GM19438 (cell line): ENCODE results near the gene ARV1.
"Not testable (repeated sequence)": the region's sequence is repeated elsewhere in the genome, so short reads cannot be mapped to it uniquely, and the experiment has no call there.

ENCODE experiments used
- ATAC-seq: cut with Tn5 transposase; IDR thresholded peaks from one replicate; pipeline ENCODE4 v1.9.1; 2021; ENCODE audit warnings: low read depth; ENCODE audit not compliant: unreplicated experiment

The ARV1 gene

GRCh38 chr1:230976360-230976759 is 2.5 kb upstream of the ARV1 start:
- no peak for ATAC-seq

GRCh38 chr1:230976825-230977747 is 1.8 kb upstream of the ARV1 start:
- ATAC-seq = no peak

GRCh38 chr1:230977761-230978490 is 968 bp upstream of the ARV1 start:
- peak; percentile 12 for ATAC-seq

GRCh38 chr1:230979389-230979716 is 459 bp downstream of the ARV1 start:
- no peak for ATAC-seq

DNA sequence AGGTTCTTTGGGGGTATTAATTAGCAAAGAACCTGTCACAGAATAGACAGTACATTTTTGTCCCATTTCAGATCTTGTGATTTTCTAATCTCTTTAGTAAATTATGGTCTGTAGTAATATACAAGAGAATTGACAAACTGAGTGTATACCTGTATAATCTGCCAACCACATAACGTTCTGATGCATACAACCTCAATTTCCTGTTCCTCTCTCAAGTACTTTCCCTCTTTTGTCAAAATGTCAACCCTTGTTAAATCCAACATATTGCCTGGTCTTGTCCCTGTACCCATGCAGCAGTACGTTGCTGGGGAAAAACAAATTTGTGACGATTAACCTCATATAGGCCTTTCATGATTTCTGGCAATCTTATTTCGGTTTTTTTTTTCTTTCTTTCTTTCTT is 1.1 kb downstream of the ARV1 start:
- ATAC-seq = no peak

DNA sequence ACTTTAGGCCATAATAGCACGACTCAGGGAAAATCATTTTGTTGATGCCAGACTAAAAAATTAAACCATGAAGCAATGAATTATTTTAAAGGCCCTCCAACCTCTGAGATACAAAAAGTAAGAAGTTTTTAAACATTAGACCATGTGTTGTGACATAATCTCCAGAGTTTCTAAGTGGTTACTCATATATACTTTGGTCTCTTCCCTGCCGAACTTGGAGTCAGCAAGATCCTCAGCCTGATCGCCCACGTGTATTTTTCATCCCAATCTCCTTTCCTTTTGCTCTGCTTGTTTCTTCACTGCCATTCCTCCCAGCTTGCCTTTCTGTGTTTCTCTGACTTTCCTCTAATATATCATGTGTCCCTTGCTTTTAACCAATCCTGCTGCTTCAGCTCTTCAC is 3.8 kb downstream of the ARV1 start:
- ATAC-seq = no peak

DNA sequence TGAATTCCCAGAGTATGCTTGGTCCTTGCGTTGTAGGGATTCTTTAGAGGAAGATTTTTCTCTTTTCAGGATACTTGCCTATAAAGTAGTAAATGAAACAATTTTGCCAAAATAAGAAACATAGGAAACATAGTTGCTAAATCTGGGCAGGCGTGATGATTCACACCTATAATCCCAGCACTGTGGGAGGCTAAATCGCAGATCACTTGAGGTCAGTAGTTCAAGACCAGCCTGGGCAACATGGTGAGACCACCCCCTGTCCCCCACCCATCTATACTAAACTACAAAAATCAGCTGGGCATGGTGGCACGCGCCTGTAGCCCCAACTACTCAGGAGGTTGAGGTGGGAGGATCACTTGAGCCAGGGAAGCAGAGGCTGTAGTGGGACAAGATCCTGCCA is 4.9 kb downstream of the ARV1 start:
- no peak for ATAC-seq

DNA sequence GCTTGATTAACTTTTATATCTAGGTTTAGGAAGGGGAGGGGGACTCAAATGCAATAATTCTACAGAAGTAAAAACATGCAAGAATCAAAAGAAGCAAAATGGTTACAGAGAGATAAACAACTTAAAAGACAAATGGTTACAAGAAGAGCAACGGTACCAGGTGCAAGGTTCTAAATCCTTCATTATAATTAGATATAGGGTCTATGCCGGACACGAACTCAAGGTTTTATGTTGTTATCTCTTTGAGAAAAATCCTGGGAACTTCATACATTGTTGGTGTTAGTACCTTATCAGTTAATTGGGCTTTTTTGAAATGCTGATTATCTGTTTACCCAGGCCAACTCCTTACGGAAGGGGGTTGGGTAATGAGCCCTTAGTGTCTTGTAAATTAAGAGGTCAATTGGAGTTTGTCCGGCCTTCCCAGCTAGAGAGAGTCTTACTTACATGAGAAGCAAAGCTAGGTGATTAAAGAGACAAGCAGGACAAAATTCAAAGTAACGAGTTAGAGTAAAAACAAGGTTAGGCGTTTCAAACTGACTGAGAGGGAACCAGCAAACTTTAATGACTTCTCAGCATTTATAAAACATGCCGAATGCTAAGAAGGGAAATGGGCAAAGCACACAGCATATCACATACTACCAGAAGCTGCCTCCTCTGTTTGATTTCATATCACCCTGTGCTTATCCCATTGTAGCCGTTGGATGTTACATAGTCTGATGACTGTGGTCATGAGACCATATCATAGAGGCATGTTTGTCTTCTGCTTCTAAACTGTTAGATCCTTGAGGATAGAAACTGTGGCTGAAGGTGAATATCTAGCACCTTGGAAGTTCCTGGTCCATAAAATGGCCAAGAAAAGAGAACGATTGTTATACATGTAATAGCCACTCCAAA is 6.0 kb downstream of the ARV1 start:
- not testable (repeated sequence) for ATAC-seq

GRCh38 chr1:230985711-230986110 is 6.8 kb downstream of the ARV1 start:
- no peak for ATAC-seq

DNA sequence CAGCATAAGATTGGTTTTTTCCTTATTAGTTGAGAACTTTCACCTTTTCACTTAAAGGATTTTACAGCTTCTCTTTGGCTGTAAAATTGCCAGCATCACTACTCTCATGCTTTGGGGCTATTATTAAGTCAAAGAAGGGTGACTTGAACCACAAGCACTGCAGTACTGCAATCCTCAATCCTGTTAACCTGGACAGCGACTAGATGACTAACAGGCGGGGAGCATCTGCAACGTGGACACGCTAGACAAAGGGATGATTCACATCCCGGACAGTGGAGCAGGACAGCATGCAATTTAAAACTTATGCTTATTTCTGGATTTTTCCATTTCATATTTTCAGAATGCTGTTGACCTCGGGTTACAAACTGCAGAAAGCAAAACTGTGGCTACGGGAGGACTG is 8.1 kb downstream of the ARV1 start:
- no peak for ATAC-seq

- no peak for ATAC-seq
Measured at GRCh38 chr1:230987448-230987847, 8.6 kb downstream of the ARV1 start.

DNA sequence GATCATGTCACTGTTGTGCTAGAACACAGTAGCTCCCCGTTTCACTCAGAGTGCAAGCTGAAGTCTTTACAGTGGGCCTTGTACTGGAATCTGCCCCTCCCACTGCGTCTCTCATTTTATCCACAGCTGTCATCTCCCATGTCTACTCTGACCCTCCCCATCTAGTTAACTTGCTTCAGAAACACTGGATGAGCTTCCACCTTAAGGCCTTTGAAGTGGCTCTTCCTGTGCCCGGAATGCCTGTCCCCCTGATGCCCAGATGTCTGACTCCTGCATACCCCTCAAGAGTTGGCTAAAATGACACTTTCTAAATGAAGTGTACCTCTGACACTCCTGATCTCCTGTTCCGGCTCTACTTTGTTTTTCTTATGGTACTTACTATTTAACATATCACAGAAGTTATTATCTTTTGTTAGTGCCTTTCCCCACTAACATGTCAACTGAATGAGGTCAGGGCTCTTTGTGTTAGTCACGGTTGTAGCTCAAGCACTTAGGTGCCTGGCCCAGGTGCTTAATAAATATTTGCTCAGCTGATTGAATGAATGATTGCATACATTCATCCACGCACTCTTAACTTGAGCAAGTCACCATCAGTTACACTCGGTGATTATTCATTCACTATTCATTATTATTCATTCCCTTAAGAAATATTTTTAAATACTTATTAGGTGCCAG is 13.3 kb downstream of the ARV1 start:
- ATAC-seq = no peak

GRCh38 chr1:230994860-230995259 is 16.0 kb downstream of the ARV1 start:
- ATAC-seq = no peak

DNA sequence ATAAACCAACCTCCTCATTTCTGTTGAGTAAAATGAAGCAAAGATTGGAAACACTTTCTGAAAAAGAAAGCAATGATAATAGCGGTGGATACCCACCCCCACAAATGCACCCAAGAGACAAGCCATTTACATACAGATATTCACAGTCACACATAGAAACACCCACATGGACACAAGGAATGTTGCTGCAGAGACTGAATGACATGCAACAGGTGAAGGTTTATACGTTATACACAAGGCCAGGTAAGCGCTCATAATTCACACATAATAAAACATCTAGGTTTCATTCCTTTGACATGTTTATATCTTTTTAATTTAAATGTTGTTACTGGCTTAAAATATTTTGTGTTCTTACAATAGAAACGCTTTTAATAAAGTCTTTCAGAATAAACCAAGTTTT is 21.3 kb downstream of the ARV1 start:
- ATAC-seq = no peak

- ATAC-seq = no peak
Measured at GRCh38 chr1:231000639-231001038, 21.7 kb downstream of the ARV1 start.

DNA sequence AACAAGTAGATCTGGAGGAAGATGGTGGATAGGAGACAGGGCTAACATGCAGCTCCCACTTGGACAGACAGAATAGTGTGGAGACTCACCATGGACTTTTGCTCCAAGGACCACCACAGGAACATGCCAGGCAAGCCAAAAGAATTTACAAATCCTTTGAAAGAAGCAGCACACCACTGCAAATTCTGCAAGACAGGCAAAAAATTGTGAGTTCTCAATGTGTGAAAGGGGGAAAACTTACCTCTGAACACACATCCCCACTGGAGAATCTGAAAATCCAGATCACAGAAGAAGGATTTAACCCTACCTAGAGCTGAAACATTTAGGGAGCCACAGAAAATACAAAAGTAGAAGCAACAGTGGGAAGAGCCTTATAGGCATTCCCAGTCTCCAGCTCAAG is 23.0 kb downstream of the ARV1 start:
- ATAC-seq = no peak

- not testable (repeated sequence) for ATAC-seq
Measured at GRCh38 chr1:231007535-231007934, 28.6 kb downstream of the ARV1 start.

- no peak for ATAC-seq
Measured at GRCh38 chr1:231011360-231011759, 32.5 kb downstream of the ARV1 start.

- ATAC-seq = no peak
Measured at GRCh38 chr1:231011963-231012362, 33.1 kb downstream of the ARV1 start.

- no peak for ATAC-seq
Measured at GRCh38 chr1:231013391-231014015, 34.6 kb downstream of the ARV1 start.
